ENCODE data around the gene HIPK3.

GRCh38 chr11:33377412-33378370 lies 120.5 kb downstream of the HIPK3 start:
- TF ChIP-seq POLR2A (IDR thresholded peaks at IDR 0.05; ENCODE audit: low read length) (no peak), GATA1 (IDR thresholded peaks at IDR 0.05; ENCODE audit: low read depth, low read length) (no peak)
